Progenitor cell of endocrine pancreas (in vitro differentiated cells): ENCODE data around the gene RASIP1. TPM values are rescaled to one million over a fixed set of nuclear protein-coding genes. Genes with fewer than 3 reads are reported as not detected.

Experiments
- DNase-seq: peaks from one replicate; pipeline ENCODE4 v3.0.0; 2021; ENCODE audit warnings: low spot score; ENCODE audit not compliant: unreplicated experiment
- H3K27ac Mint-ChIP-seq: 2 replicates; pipeline ENCODE4 v1.8.0; 2021; ENCODE audit warnings: mild to moderate bottlenecking, moderate library complexity, mixed read lengths
- H3K27me3 Mint-ChIP-seq: 2 replicates; pipeline ENCODE4 v1.8.0; 2021; ENCODE audit warnings: mixed read lengths
- H3K36me3 Mint-ChIP-seq: 2 replicates; pipeline ENCODE4 v1.8.0; 2022; ENCODE audit warnings: mixed read lengths; ENCODE audit not compliant: insufficient read depth
- H3K4me1 Mint-ChIP-seq: 2 replicates; pipeline ENCODE4 v1.8.0; 2021; ENCODE audit warnings: low read depth, mixed read lengths
- H3K4me3 Mint-ChIP-seq: 2 replicates; pipeline ENCODE4 v1.8.0; 2021; ENCODE audit warnings: low read depth, mild to moderate bottlenecking, moderate library complexity, mixed read lengths
- H3K9me3 Mint-ChIP-seq: 2 replicates; pipeline ENCODE4 v1.8.0; 2021; ENCODE audit warnings: low read depth, mixed read lengths
- CTCF ChIP-seq: fragments of 200-600 bp; sonication (generic); IDR thresholded peaks from one replicate; pipeline ENCODE4 v1.5.0; 2021; ENCODE audit warnings: antibody characterized with exemption, mild to moderate bottlenecking; ENCODE audit not compliant: unreplicated experiment
- total RNA-seq: library from RNA; stranded (reverse); gene quantifications from 2 replicates; pipeline ENCODE4 v1.2.1, GENCODE V29; 2021

Gene RASIP1
- total RNA-seq, 1 donor from 2014 or later: 2.4 TPM

DNA sequence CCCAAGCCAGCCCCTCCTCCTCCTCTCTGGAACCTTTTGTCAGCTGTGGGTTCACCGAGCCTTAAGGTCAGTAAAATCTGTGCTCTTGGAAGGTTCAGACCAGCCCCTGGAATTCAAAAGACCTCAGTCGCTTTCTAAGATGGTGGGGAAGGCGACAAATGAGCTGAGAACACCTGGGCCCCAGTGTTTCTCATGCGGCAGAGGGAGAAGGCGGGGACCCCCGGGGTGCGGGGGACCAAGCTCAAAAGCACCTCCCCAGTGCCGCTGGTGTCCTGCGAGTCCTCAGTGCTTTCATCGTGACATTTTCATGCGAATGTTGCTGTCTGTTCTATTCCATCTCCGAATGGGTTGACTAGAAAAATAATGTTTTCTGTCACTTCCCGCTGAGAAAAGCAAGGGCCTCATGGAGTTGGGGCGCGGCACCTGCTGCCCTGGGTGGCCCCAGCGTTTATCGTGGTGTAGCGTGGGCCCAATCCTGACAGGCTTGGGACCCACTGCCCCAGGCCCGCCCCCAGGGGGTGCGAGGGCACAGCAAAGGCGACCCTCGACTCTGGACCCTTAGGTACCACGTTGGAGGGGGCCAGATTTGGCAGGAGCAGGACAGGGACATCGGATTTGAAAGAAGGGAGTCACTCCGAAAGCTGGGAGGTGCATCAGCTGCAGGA is 66.8 kb downstream of the RASIP1 start:
- H3K27me3 Mint-ChIP-seq: peaks cover 30% of the 10 kb centered on the region
- TF ChIP-seq CTCF: no peak
- DNase-seq: no peak
- no peaks in the 10 kb centered on the region for H3K9me3 Mint-ChIP-seq
- no peak overlapping the region for H3K27ac Mint-ChIP-seq
- no peaks in the 10 kb centered on the region for H3K36me3 Mint-ChIP-seq
- no peak overlapping the region for H3K4me3 Mint-ChIP-seq
- peaks cover 6% of the 10 kb centered on the region for H3K4me1 Mint-ChIP-seq

GRCh38 chr19:48672994-48673393 is 67.4 kb downstream of the RASIP1 start, which contains the start of gene NTN5:
Gene NTN5 (minus strand): TSS chr19:48673017. CDS start chr19:48670986, 2,031 bp downstream.
- Mint-ChIP-seq H3K4me3 (no peak within 1 kb of the TSS), H3K9me3 (no peaks in the 10 kb centered on the region), H3K4me1 (peaks cover 6% of the 10 kb centered on the region), H3K27me3 (peaks cover 30% of the 10 kb centered on the region), H3K27ac (no peak within 1 kb of the TSS), H3K36me3 (no peaks in the 10 kb centered on the region)
- DNase-seq: no peak
- no peak for TF ChIP-seq CTCF

DNA sequence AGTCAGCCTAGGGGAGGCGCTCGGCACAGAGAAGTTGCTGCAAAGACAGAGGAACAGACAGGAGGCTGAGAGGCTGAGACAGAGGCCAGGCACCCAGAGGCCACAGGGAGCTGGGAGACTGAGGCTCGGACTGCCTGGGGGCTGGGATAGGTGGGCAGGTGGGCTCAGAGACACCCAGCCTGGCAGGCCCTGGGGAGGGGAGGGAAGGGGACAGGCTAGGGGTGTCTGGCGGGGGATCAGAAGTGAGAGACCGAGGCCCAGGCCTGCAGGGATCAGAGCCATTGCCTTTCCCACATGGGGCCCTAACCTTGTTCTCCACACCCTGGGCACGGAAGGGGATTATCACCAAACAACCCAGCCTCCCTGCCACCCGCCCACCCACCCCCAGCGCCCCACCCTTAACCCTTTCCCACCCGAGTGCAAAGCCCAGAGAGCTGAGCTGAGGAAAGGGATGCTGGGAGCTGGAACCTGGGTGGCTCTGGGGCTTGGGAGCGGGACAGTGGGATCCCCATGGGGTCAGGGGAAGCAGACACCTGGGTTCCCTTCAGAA is 68.9 kb downstream of the RASIP1 start:
- no peak for TF ChIP-seq CTCF
- Mint-ChIP-seq H3K4me3 (no peak overlapping the region), H3K4me1 (peaks cover 3% of the 10 kb centered on the region), H3K36me3 (no peaks in the 10 kb centered on the region), H3K27ac (peak overlapping the region; percentile 88), H3K27me3 (peaks cover 25% of the 10 kb centered on the region), H3K9me3 (no peaks in the 10 kb centered on the region)
- no peak for DNase-seq

DNA sequence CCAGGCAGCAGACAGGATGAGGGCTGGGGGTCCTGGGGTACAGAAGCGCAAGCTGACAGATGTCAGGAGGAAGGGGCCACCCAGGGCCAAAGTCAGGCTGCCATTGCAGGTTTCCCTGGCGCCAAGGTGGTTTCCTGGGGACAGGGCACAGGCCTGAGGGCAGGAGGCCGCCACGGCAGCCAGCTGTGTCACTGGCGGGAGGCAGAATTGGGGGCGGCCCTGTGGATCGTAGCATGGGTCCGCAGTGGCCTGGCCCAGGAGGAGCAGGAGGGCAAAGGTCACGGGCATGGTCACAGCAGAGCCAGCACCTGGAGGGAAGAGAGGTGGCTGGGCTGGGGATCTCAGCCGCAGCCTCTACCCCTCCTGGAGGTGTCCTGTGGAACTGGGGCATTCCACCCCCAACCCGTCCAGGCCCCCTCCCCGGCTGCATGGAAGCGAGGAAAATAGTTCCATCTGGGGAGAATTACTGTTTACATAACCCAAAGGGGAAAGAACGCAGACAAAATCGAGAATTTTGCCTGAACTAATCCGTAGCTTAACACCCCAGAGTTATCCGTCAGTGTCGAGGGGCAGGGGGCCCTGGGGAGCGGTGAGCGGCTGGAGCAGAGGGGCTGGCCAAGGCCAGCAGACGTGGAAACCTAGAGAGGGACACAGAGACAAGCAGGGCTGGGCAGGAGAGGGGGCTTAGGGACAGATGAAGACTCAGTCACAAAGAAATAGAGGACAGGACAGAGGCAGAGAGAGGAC is 69.5 kb downstream of the RASIP1 start:
- no peak for DNase-seq
- H3K9me3 Mint-ChIP-seq: no peaks in the 10 kb centered on the region
- peaks cover 3% of the 10 kb centered on the region for H3K4me1 Mint-ChIP-seq
- TF ChIP-seq CTCF: no peak
- H3K4me3 Mint-ChIP-seq: no peak overlapping the region
- peaks cover 25% of the 10 kb centered on the region for H3K27me3 Mint-ChIP-seq
- peak overlapping the region; percentile 88 for H3K27ac Mint-ChIP-seq
- H3K36me3 Mint-ChIP-seq: no peaks in the 10 kb centered on the region

Other genes starting within 250 kb of the RASIP1 start
- 11.4 and 12.7 TPM in 2 replicates for gene LMTK3, start 228.8 kb downstream of the RASIP1 start, total RNA-seq
- not detected in 2 replicates for gene SULT2B1, start 188.4 kb downstream of the RASIP1 start, total RNA-seq
- not detected in 2 replicates for gene SPACA4, start 133.9 kb downstream of the RASIP1 start, total RNA-seq
- gene FAM83E, start 125.5 kb downstream of the RASIP1 start, total RNA-seq: 3.8 and 4.3 TPM in 2 replicates
- 1,379 and 1,392 TPM in 2 replicates for gene RPL18, start 121.4 kb downstream of the RASIP1 start, total RNA-seq
- 137 and 138 TPM in 2 replicates for gene SPHK2, start 121.1 kb downstream of the RASIP1 start, total RNA-seq
- gene DBP, start 103.2 kb downstream of the RASIP1 start, total RNA-seq: 5.1 and 5.3 TPM in 2 replicates
- gene CA11, start 94.4 kb downstream of the RASIP1 start, total RNA-seq: 8.9 and 9.6 TPM in 2 replicates
- 0.91 and 1.0 TPM in 2 replicates for gene NTN5, start 67.6 kb downstream of the RASIP1 start, total RNA-seq
- gene FUT2, start 44.6 kb downstream of the RASIP1 start, total RNA-seq: 1.4 and 2.4 TPM in 2 replicates
- gene MAMSTR, start 20.9 kb downstream of the RASIP1 start, total RNA-seq: 2.0 and 2.1 TPM in 2 replicates
- gene IZUMO1, start 6.3 kb upstream of the RASIP1 start, total RNA-seq: 0.55 and 1.0 TPM in 2 replicates
- gene FUT1, start 12.0 kb upstream of the RASIP1 start, total RNA-seq: 5.4 and 6.9 TPM in 2 replicates
- not detected in 2 replicates for gene FGF21, start 14.9 kb upstream of the RASIP1 start, total RNA-seq
- 61.0 and 70.0 TPM in 2 replicates for gene BCAT2, start 70.4 kb upstream of the RASIP1 start, total RNA-seq
- gene HSD17B14, start 95.9 kb upstream of the RASIP1 start, total RNA-seq: 20.5 and 22.1 TPM in 2 replicates
- gene PLEKHA4, start 128.0 kb upstream of the RASIP1 start, total RNA-seq: 8.5 and 11.7 TPM in 2 replicates
- gene PPP1R15A, start 131.8 kb upstream of the RASIP1 start, total RNA-seq: 44.5 and 48.9 TPM in 2 replicates
- gene TULP2, start 158.1 kb upstream of the RASIP1 start, total RNA-seq: 0.46 TPM in 1 of 2 replicates, not detected in the other
- gene NUCB1, start 159.7 kb upstream of the RASIP1 start, total RNA-seq: 149 and 165 TPM in 2 replicates
- gene DHDH, start 193.1 kb upstream of the RASIP1 start, total RNA-seq: 1.1 and 1.8 TPM in 2 replicates
- gene BAX, start 214.3 kb upstream of the RASIP1 start, total RNA-seq: 141 and 153 TPM in 2 replicates
- 2,544 and 2,716 TPM in 2 replicates for gene FTL, start 224.7 kb upstream of the RASIP1 start, total RNA-seq